GM23338 (cell line): Measurements from ENCODE around the gene MYH15. TPM values are rescaled to one million over a fixed set of nuclear protein-coding genes. Genes with fewer than 3 reads are reported as not detected.

Experiments used
- ATAC-seq: fragments of 200-7000 bp; cut with Tn5 transposase; 3 replicates; pipeline ENCODE4 v1.9.1; 2020
- DNase-seq: peaks from one replicate; pipeline ENCODE4 v3.0.0-alpha.2; 2015; ENCODE audit warnings: low spot score
- H2AFZ ChIP-seq: fragments of 200-600 bp; sonication (generic); 2 replicates; pipeline ENCODE4 v1.8.0; 2016; ENCODE audit warnings: antibody characterized with exemption, mild to moderate bottlenecking, moderate library complexity
- H3F3A ChIP-seq: fragments of 200-600 bp; sonication (generic); replicated peaks from 2 replicates; pipeline ENCODE4 v1.8.0; 2017; ENCODE audit warnings: antibody characterized with exemption, mixed run types, low read depth
- H3K27ac ChIP-seq: fragments of 200-600 bp; sonication (generic); 2 replicates; pipeline ENCODE4 v1.6.1; 2016; ENCODE audit warnings: low read depth
- H3K27me3 ChIP-seq: fragments of 200-600 bp; sonication (generic); 2 replicates; pipeline ENCODE4 v1.8.0; 2016; ENCODE audit warnings: mild to moderate bottlenecking, mixed run types, moderate library complexity; ENCODE audit not compliant: insufficient read depth
- H3K36me3 ChIP-seq: fragments of 200-600 bp; sonication (generic); 2 replicates; pipeline ENCODE4 v1.8.0; 2016; ENCODE audit warnings: mild to moderate bottlenecking; ENCODE audit not compliant: insufficient read depth
- H3K4me1 ChIP-seq: fragments of 200-600 bp; sonication (generic); 2 replicates; pipeline ENCODE4 v1.8.0; 2016; ENCODE audit warnings: mild to moderate bottlenecking, moderate library complexity; ENCODE audit not compliant: insufficient read depth
- H3K4me2 ChIP-seq: fragments of 200-600 bp; sonication (generic); 2 replicates; pipeline ENCODE4 v1.7.1; 2017; ENCODE audit warnings: mixed run types
- H3K4me3 ChIP-seq: fragments of 200-600 bp; sonication (generic); 2 replicates; pipeline ENCODE4 v1.6.1; 2016; ENCODE audit warnings: mixed run types
- H3K79me2 ChIP-seq: fragments of 200-600 bp; sonication (generic); replicated peaks from 2 replicates; pipeline ENCODE4 v1.8.0; 2017; ENCODE audit warnings: mild to moderate bottlenecking; ENCODE audit not compliant: insufficient read depth
- H3K9me2 ChIP-seq: fragments of 200-600 bp; sonication (generic); 2 replicates; pipeline ENCODE4 v1.8.0; 2017; ENCODE audit not compliant: insufficient read depth
- H4K20me1 ChIP-seq: fragments of 200-600 bp; sonication (generic); replicated peaks from 2 replicates; pipeline ENCODE4 v1.8.0; 2017; ENCODE audit warnings: mild to moderate bottlenecking; ENCODE audit not compliant: insufficient read depth
- H3K27ac Mint-ChIP-seq: 2 replicates; pipeline ENCODE4 v1.8.0; 2020; ENCODE audit warnings: inconsistent platforms, mild to moderate bottlenecking, moderate library complexity, mixed read lengths
- H3K27me3 Mint-ChIP-seq: 3 replicates; pipeline ENCODE4 v1.8.0; 2022; ENCODE audit warnings: low read depth, mild to moderate bottlenecking, moderate library complexity, mixed read lengths, inconsistent platforms; ENCODE audit not compliant: insufficient read depth, poor library complexity
- H3K36me3 Mint-ChIP-seq: 3 replicates; pipeline ENCODE4 v1.8.0; 2021; ENCODE audit warnings: low read depth, mild to moderate bottlenecking, inconsistent platforms, moderate library complexity, mixed read lengths
- H3K4me1 Mint-ChIP-seq: 3 replicates; pipeline ENCODE4 v1.8.0; 2020; ENCODE audit warnings: mild to moderate bottlenecking, inconsistent platforms, mixed read lengths
- H3K4me3 Mint-ChIP-seq: 3 replicates; pipeline ENCODE4 v1.8.0; 2021; ENCODE audit warnings: moderate library complexity, mild to moderate bottlenecking, inconsistent platforms, mixed read lengths
- H3K9me3 Mint-ChIP-seq: 3 replicates; pipeline ENCODE4 v1.8.0; 2020; ENCODE audit warnings: moderate library complexity, mild to moderate bottlenecking, inconsistent platforms, mixed read lengths
- CREB1 ChIP-seq: fragments of 250-450 bp; sonication (Bioruptor Pico); IDR thresholded peaks from 2 replicates; pipeline ENCODE4 v1.5.0; 2020; ENCODE audit warnings: low read depth, mild to moderate bottlenecking, moderate library complexity
- EZH2 ChIP-seq: fragments of 200-600 bp; sonication (generic); IDR thresholded peaks from one replicate; pipeline ENCODE4 v1.8.0; 2017; ENCODE audit warnings: antibody characterized with exemption, mild to moderate bottlenecking, low read depth; ENCODE audit not compliant: unreplicated experiment
- EZH2phosphoT487 ChIP-seq: fragments of 200-600 bp; sonication (generic); IDR thresholded peaks from one replicate; pipeline ENCODE4 v1.8.1; 2018; ENCODE audit warnings: antibody characterized with exemption; ENCODE audit not compliant: unreplicated experiment
- JUNB ChIP-seq: IDR thresholded peaks from one replicate; pipeline ENCODE4 v1.6.1; 2016; ENCODE audit warnings: antibody characterized with exemption; ENCODE audit not compliant: unreplicated experiment
- NANOG ChIP-seq: IDR thresholded peaks from 2 replicates; pipeline ENCODE4 v1.6.1; 2016; ENCODE audit warnings: antibody characterized with exemption, borderline replicate concordance
- POLR2AphosphoS5 ChIP-seq: IDR thresholded peaks from 2 replicates; pipeline ENCODE4 v1.6.1; 2016; ENCODE audit warnings: antibody characterized with exemption, low read depth
- ZNF114 ChIP-seq: fragments of 250-450 bp; sonication (Bioruptor Pico); IDR thresholded peaks from 2 replicates; pipeline ENCODE4 v1.5.0; 2020; ENCODE audit warnings: mild to moderate bottlenecking, moderate library complexity
- ZNF331 ChIP-seq: fragments of 250-450 bp; sonication (Bioruptor Pico); IDR thresholded peaks from 2 replicates; pipeline ENCODE4 v1.5.0; 2020; ENCODE audit warnings: low read depth, mild to moderate bottlenecking, moderate library complexity
- polyA plus RNA-seq: library from polyadenylated mRNA; unstranded; fragments of >200 nt; fragmentation: Nextera tagmentation; extraction: Ambion mirVana; gene quantifications from 2 replicates; pipeline ENCODE4 v1.2.1, GENCODE V29; 2016
- total RNA-seq: library from RNA; depleted of rRNA; stranded (reverse); fragments of >200 nt; shearing (Covaris generic); gene quantifications from 2 replicates; pipeline ENCODE4 v1.2.3, GENCODE V29; 2014
- TF ChIP-seq, protein P1 (sequence below): IDR thresholded peaks from one replicate; pipeline ENCODE4 v1.6.1; 2018; ENCODE audit warnings: antibody characterized with exemption; ENCODE audit not compliant: unreplicated experiment
- TF ChIP-seq, protein P2 (sequence below): IDR thresholded peaks from 2 replicates; pipeline ENCODE4 v1.6.1; 2016; ENCODE audit warnings: antibody characterized with exemption
- TF ChIP-seq, protein P3 (sequence below): fragments of 250-450 bp; sonication (Bioruptor Pico); IDR thresholded peaks from 2 replicates; pipeline ENCODE4 v1.5.0; 2020; ENCODE audit warnings: mild to moderate bottlenecking, moderate library complexity

Gene MYH15
- total and polyA plus RNA-seq, 2 experiments from 2014 or later, result 0.07 TPM; not detected in 1

DNA sequence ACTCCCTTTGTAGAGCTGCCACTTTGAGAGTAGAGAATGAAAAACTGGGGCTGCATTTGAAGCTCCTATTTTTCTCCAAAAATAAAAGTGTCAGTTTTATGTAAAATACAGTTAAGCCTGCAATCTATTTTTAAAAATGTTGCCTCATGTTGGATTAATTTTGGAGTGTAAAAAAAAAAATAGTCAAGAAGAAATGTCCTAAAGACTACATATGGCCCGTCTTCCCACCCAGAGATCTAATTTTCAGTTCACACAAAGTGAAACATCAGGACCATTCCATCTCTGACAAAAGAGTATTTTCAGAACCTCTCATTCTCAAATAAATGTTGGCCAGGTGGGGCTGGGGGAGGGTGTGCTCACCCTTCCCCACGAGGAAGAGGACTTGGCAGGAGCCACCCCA, 151.4 kb downstream of the MYH15 start (continued):
- no peak for TF ChIP-seq EZH2
- no peak for TF ChIP-seq ZNF331 (CRISPR knock-in tag)
- no peak for TF ChIP-seq ZNF114
- TF ChIP-seq JUNB, result no peak

DNA sequence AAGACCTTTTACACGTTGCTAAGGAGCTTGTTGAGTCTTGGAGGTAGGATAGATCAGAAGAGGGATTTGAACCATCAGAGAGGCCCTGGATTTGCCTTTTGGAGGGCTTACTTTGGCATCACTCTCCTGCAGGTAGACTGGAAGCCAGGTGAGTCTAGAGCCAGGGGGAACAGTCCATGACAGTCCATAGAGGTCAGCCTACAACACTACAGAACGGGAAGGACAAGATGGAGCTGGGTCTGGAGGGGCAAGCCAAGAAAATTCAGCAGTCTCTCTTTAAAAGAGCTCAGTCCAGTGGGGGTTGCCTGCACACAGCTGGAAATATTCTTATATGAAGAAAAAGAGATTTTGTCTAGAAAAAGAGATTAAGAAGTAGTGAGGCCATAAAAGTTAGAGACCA, 153.4 kb downstream of the MYH15 start:
- no peak overlapping the region for H3K4me2 ChIP-seq
- no peak overlapping the region for H3K27ac ChIP-seq
- 0 out of 2 replicates have a peak, but pooled peaks cover 10% of the 10 kb centered on the region for H3K9me2 ChIP-seq
- Mint-ChIP-seq H3K36me3 (no peaks in the 10 kb centered on the region), H3K4me3 (no peak overlapping the region), H3K4me1 (no peaks in the 10 kb centered on the region), H3K27ac (no peak overlapping the region), H3K27me3 (no peaks in the 10 kb centered on the region), H3K9me3 (no peaks in the 10 kb centered on the region; the same call in 2 of the 3 replicates)
- ATAC-seq (no peak), DNase-seq (no peak)
- no peak overlapping the region for H3K4me3 ChIP-seq
- H3K36me3 ChIP-seq, result no peaks in the 10 kb centered on the region
- TF ChIP-seq NANOG (no peak), CREB1 (CRISPR knock-in tag) (no peak), POLR2AphosphoS5 (no peak), ZNF114 (no peak), EZH2 (no peak), EZH2phosphoT487 (no peak), JUNB (no peak)
- TF ChIP-seq, protein P1, sequence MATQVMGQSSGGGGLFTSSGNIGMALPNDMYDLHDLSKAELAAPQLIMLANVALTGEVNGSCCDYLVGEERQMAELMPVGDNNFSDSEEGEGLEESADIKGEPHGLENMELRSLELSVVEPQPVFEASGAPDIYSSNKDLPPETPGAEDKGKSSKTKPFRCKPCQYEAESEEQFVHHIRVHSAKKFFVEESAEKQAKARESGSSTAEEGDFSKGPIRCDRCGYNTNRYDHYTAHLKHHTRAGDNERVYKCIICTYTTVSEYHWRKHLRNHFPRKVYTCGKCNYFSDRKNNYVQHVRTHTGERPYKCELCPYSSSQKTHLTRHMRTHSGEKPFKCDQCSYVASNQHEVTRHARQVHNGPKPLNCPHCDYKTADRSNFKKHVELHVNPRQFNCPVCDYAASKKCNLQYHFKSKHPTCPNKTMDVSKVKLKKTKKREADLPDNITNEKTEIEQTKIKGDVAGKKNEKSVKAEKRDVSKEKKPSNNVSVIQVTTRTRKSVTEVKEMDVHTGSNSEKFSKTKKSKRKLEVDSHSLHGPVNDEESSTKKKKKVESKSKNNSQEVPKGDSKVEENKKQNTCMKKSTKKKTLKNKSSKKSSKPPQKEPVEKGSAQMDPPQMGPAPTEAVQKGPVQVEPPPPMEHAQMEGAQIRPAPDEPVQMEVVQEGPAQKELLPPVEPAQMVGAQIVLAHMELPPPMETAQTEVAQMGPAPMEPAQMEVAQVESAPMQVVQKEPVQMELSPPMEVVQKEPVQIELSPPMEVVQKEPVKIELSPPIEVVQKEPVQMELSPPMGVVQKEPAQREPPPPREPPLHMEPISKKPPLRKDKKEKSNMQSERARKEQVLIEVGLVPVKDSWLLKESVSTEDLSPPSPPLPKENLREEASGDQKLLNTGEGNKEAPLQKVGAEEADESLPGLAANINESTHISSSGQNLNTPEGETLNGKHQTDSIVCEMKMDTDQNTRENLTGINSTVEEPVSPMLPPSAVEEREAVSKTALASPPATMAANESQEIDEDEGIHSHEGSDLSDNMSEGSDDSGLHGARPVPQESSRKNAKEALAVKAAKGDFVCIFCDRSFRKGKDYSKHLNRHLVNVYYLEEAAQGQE, result no peak
- TF ChIP-seq, protein P2, sequence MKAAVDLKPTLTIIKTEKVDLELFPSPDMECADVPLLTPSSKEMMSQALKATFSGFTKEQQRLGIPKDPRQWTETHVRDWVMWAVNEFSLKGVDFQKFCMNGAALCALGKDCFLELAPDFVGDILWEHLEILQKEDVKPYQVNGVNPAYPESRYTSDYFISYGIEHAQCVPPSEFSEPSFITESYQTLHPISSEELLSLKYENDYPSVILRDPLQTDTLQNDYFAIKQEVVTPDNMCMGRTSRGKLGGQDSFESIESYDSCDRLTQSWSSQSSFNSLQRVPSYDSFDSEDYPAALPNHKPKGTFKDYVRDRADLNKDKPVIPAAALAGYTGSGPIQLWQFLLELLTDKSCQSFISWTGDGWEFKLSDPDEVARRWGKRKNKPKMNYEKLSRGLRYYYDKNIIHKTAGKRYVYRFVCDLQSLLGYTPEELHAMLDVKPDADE, result no peak
- TF ChIP-seq, protein P3, sequence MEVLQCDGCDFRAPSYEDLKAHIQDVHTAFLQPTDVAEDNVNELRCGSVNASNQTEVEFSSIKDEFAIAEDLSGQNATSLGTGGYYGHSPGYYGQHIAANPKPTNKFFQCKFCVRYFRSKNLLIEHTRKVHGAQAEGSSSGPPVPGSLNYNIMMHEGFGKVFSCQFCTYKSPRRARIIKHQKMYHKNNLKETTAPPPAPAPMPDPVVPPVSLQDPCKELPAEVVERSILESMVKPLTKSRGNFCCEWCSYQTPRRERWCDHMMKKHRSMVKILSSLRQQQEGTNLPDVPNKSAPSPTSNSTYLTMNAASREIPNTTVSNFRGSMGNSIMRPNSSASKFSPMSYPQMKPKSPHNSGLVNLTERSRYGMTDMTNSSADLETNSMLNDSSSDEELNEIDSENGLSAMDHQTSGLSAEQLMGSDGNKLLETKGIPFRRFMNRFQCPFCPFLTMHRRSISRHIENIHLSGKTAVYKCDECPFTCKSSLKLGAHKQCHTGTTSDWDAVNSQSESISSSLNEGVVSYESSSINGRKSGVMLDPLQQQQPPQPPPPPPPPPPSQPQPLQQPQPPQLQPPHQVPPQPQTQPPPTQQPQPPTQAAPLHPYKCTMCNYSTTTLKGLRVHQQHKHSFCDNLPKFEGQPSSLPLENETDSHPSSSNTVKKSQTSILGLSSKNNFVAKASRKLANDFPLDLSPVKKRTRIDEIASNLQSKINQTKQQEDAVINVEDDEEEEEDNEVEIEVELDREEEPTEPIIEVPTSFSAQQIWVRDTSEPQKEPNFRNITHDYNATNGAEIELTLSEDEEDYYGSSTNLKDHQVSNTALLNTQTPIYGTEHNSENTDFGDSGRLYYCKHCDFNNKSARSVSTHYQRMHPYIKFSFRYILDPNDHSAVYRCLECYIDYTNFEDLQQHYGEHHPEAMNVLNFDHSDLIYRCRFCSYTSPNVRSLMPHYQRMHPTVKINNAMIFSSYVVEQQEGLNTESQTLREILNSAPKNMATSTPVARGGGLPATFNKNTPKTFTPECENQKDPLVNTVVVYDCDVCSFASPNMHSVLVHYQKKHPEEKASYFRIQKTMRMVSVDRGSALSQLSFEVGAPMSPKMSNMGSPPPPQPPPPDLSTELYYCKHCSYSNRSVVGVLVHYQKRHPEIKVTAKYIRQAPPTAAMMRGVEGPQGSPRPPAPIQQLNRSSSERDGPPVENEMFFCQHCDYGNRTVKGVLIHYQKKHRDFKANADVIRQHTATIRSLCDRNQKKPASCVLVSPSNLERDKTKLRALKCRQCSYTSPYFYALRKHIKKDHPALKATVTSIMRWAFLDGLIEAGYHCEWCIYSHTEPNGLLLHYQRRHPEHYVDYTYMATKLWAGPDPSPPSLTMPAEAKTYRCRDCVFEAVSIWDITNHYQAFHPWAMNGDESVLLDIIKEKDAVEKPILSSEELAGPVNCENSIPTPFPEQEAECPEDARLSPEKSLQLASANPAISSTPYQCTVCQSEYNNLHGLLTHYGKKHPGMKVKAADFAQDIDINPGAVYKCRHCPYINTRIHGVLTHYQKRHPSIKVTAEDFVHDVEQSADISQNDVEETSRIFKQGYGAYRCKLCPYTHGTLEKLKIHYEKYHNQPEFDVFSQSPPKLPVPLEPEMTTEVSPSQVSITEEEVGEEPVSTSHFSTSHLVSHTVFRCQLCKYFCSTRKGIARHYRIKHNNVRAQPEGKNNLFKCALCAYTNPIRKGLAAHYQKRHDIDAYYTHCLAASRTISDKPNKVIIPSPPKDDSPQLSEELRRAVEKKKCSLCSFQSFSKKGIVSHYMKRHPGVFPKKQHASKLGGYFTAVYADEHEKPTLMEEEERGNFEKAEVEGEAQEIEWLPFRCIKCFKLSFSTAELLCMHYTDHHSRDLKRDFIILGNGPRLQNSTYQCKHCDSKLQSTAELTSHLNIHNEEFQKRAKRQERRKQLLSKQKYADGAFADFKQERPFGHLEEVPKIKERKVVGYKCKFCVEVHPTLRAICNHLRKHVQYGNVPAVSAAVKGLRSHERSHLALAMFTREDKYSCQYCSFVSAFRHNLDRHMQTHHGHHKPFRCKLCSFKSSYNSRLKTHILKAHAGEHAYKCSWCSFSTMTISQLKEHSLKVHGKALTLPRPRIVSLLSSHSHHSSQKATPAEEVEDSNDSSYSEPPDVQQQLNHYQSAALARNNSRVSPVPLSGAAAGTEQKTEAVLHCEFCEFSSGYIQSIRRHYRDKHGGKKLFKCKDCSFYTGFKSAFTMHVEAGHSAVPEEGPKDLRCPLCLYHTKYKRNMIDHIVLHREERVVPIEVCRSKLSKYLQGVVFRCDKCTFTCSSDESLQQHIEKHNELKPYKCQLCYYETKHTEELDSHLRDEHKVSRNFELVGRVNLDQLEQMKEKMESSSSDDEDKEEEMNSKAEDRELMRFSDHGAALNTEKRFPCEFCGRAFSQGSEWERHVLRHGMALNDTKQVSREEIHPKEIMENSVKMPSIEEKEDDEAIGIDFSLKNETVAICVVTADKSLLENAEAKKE (CRISPR knock-in tag), result no peak
- H3K27me3 ChIP-seq, result no peaks in the 10 kb centered on the region
- no peak overlapping the region for H2AFZ ChIP-seq
- no peaks in the 10 kb centered on the region for H3K4me1 ChIP-seq
- no peaks in the 10 kb centered on the region for H3F3A ChIP-seq
- H4K20me1 ChIP-seq, result no peaks in the 10 kb centered on the region
- no peaks in the 10 kb centered on the region for H3K79me2 ChIP-seq
